ENCODE measurements around the gene SNRNP48. TPM values are rescaled to one million over a fixed set of nuclear protein-coding genes. Genes with fewer than 3 reads are reported as not detected.

SNRNP48 gene
- total and polyA plus RNA-seq, 2 of the 8 experiments (the other 6 are each of a cell fraction or from before 2014, with no cell fraction given): 7.7 to 21.0 TPM

DNA sequence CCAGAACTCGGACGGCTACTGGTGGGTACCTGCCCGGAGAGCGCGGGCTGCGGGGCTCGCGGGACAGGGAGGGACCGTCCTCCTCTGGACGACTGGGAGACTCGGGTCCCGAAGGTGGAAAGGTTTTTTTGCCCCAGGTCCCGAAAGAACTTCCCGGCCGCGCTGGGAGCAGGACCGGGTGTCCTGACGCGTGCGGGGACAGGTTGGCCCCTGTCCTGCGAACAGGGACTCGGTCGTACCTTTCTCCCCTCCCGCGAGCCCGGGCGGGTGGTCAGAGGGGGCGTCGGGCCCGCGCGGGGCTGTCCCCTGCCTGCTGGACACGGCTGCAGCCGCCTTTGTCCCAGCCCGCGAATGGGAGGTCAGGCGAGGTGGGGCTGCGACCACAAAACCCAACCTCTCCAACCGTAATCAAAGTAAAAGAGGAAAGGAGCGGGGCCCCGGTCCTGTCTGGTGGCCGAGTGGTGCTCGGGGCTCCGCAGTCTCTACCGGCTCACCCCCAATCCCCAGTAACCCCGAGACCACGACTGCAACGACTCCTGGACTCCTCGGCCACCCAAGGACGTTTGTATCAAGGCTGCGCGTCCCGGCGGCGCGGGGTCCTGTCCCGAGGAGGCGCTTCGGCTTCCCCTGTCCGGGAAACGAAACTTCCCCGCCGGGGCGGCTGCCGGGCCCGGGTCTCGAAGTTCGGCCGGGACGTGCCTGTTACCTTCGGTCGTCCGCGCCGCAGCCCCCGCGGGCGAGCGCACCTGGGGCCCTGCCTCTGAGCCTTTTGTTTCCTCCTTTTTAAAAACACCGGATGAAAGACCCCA lies 47.7 kb upstream of the SNRNP48 start (continued):
- no peak for TF ChIP-seq RBBP5 (IDR thresholded peaks at IDR 0.05; ENCODE audit: borderline replicate concordance, low read depth, low read length)
- TF ChIP-seq GTF2F1 (IDR thresholded peaks at IDR 0.05; ENCODE audit: borderline replicate concordance, low read depth, low read length): no peak
- peak; percentile 14 to 38; a peak in 2 of 3 replicates for TF ChIP-seq POLR2A (IDR thresholded peaks at IDR 0.05; ENCODE audit: control extremely low read depth in 1 of 2, low read depth in 2 of 2, low read length in 2 of 2)
- TF ChIP-seq TAF7 (optimal IDR thresholded peaks at IDR 0.05; ENCODE audit: borderline replicate concordance, low read depth, low read length): peak; percentile 16
- no peak for TF ChIP-seq RFX5 (IDR thresholded peaks at IDR 0.05; ENCODE audit: borderline replicate concordance, low read depth, low read length)
- peak; percentile 40 for TF ChIP-seq ASH2L (IDR thresholded peaks at IDR 0.05; ENCODE audit: low read length)
- TF ChIP-seq KDM5A (IDR thresholded peaks at IDR 0.05; ENCODE audit: low read length): no peak
- TF ChIP-seq, protein P1, sequence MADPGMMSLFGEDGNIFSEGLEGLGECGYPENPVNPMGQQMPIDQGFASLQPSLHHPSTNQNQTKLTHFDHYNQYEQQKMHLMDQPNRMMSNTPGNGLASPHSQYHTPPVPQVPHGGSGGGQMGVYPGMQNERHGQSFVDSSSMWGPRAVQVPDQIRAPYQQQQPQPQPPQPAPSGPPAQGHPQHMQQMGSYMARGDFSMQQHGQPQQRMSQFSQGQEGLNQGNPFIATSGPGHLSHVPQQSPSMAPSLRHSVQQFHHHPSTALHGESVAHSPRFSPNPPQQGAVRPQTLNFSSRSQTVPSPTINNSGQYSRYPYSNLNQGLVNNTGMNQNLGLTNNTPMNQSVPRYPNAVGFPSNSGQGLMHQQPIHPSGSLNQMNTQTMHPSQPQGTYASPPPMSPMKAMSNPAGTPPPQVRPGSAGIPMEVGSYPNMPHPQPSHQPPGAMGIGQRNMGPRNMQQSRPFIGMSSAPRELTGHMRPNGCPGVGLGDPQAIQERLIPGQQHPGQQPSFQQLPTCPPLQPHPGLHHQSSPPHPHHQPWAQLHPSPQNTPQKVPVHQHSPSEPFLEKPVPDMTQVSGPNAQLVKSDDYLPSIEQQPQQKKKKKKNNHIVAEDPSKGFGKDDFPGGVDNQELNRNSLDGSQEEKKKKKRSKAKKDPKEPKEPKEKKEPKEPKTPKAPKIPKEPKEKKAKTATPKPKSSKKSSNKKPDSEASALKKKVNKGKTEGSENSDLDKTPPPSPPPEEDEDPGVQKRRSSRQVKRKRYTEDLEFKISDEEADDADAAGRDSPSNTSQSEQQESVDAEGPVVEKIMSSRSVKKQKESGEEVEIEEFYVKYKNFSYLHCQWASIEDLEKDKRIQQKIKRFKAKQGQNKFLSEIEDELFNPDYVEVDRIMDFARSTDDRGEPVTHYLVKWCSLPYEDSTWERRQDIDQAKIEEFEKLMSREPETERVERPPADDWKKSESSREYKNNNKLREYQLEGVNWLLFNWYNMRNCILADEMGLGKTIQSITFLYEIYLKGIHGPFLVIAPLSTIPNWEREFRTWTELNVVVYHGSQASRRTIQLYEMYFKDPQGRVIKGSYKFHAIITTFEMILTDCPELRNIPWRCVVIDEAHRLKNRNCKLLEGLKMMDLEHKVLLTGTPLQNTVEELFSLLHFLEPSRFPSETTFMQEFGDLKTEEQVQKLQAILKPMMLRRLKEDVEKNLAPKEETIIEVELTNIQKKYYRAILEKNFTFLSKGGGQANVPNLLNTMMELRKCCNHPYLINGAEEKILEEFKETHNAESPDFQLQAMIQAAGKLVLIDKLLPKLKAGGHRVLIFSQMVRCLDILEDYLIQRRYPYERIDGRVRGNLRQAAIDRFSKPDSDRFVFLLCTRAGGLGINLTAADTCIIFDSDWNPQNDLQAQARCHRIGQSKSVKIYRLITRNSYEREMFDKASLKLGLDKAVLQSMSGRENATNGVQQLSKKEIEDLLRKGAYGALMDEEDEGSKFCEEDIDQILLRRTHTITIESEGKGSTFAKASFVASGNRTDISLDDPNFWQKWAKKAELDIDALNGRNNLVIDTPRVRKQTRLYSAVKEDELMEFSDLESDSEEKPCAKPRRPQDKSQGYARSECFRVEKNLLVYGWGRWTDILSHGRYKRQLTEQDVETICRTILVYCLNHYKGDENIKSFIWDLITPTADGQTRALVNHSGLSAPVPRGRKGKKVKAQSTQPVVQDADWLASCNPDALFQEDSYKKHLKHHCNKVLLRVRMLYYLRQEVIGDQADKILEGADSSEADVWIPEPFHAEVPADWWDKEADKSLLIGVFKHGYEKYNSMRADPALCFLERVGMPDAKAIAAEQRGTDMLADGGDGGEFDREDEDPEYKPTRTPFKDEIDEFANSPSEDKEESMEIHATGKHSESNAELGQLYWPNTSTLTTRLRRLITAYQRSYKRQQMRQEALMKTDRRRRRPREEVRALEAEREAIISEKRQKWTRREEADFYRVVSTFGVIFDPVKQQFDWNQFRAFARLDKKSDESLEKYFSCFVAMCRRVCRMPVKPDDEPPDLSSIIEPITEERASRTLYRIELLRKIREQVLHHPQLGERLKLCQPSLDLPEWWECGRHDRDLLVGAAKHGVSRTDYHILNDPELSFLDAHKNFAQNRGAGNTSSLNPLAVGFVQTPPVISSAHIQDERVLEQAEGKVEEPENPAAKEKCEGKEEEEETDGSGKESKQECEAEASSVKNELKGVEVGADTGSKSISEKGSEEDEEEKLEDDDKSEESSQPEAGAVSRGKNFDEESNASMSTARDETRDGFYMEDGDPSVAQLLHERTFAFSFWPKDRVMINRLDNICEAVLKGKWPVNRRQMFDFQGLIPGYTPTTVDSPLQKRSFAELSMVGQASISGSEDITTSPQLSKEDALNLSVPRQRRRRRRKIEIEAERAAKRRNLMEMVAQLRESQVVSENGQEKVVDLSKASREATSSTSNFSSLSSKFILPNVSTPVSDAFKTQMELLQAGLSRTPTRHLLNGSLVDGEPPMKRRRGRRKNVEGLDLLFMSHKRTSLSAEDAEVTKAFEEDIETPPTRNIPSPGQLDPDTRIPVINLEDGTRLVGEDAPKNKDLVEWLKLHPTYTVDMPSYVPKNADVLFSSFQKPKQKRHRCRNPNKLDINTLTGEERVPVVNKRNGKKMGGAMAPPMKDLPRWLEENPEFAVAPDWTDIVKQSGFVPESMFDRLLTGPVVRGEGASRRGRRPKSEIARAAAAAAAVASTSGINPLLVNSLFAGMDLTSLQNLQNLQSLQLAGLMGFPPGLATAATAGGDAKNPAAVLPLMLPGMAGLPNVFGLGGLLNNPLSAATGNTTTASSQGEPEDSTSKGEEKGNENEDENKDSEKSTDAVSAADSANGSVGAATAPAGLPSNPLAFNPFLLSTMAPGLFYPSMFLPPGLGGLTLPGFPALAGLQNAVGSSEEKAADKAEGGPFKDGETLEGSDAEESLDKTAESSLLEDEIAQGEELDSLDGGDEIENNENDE (IDR thresholded peaks at IDR 0.05; ENCODE audit: insufficient replicate concordance, low read length): no peak

Data from H1 (cell line).